OCI-LY3 (cell line): ENCODE measurements around the gene BLTP1.

Source experiments
- EZH2phosphoT487 ChIP-seq: fragments of 200-600 bp; shearing (Covaris generic); IDR thresholded peaks from 2 replicates; pipeline ENCODE4 v1.6.1; 2018; ENCODE audit warnings: antibody characterized with exemption, mixed run types, low read depth
- TF ChIP-seq, protein P1 (sequence below): fragments of 200-600, 300-600 bp; sonication (generic); IDR thresholded peaks from 2 replicates; pipeline ENCODE4 v1.5.1; 2014; ENCODE audit warnings: antibody characterized with exemption, low read length, low read depth

DNA sequence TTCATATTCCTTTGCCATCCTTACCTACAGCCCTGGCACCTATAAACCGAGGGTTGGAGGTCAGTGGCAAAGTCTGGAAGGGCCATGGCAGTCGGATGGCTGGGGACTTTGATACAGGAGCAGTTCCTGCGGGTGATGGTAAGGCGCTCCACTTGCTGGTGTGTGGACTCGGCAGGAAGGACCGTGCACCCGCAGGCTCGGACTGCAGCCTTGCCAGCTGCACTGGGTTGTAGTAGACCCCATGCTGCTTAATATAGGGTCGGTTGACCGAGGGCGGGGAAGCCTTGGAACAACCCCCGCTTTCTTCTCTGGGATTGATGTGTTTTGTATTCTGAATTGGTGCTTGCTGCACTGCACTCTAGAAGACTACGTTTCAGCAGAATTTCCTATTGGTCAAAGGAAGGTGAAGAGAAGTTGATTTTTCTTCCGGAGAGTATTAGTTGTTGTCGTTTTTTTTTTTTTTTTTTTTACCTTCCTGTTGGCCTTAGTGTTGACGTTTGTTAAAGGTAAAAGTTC is 638 bp downstream of the BLTP1 start:
- TF ChIP-seq, protein P1, sequence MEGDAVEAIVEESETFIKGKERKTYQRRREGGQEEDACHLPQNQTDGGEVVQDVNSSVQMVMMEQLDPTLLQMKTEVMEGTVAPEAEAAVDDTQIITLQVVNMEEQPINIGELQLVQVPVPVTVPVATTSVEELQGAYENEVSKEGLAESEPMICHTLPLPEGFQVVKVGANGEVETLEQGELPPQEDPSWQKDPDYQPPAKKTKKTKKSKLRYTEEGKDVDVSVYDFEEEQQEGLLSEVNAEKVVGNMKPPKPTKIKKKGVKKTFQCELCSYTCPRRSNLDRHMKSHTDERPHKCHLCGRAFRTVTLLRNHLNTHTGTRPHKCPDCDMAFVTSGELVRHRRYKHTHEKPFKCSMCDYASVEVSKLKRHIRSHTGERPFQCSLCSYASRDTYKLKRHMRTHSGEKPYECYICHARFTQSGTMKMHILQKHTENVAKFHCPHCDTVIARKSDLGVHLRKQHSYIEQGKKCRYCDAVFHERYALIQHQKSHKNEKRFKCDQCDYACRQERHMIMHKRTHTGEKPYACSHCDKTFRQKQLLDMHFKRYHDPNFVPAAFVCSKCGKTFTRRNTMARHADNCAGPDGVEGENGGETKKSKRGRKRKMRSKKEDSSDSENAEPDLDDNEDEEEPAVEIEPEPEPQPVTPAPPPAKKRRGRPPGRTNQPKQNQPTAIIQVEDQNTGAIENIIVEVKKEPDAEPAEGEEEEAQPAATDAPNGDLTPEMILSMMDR: no peak
- TF ChIP-seq EZH2phosphoT487: no peak
